CD1c-positive myeloid dendritic cell (primary cell): ENCODE data around the gene TMEM120B.

Experiments
- DNase-seq: peaks from one replicate; pipeline ENCODE4 v3.0.0-alpha.2; 2016; ENCODE audit errors: extremely low spot score

Gene TMEM120B

GRCh38 chr12:121804417-121805111 lies 92.0 kb downstream of the TMEM120B start:
- DNase-seq, result peak; percentile 66

GRCh38 chr12:121805171-121806008 lies 92.8 kb downstream of the TMEM120B start:
- DNase-seq, result no peak

- DNase-seq, result peak; percentile 23
Observed at GRCh38 chr12:121806009-121806545, 93.5 kb downstream of the TMEM120B start.

DNA sequence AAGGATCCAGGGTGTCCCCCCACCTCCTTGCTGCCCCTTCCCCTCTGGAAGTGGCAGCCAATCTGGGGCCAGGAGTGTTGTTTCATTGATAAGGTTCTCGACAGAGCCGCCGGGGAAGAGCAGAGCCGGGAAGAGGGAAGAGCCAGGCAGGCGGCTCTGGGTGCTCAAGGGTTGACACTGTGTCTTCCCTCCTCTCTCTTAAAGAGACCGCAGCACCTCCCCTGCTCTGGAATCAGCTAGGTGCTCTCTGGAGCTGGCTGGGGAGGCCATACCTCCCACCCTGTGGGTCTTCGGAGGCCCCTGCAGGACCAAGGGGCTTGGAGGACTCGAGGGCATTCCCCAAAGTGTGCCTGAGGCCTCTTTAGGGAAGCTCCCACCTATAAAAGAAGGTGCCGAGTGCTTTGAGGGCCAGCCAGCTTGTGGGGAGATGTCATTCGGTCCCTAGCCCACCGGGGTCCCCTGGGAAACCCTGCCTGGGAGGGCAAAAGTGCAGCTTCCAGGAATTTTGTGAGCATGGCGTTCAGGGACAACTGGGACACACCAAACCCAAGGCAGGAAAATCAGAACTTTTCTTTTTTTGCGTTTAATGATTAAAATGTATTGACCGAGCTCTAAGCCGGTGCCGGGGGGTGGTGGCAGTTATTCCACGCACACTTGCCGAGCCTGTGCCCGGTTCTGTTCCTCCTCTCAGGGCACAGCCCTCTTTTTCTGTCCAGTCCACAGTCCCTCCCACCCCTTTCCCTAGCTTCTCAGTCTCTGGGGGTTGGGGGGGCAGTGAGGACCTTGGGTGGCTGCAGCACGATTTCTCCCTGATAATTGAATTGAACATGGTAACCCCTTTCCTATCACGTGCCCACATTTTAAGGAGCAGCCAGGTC lies 94.2 kb downstream of the TMEM120B start:
- DNase-seq, result no peak

DNA sequence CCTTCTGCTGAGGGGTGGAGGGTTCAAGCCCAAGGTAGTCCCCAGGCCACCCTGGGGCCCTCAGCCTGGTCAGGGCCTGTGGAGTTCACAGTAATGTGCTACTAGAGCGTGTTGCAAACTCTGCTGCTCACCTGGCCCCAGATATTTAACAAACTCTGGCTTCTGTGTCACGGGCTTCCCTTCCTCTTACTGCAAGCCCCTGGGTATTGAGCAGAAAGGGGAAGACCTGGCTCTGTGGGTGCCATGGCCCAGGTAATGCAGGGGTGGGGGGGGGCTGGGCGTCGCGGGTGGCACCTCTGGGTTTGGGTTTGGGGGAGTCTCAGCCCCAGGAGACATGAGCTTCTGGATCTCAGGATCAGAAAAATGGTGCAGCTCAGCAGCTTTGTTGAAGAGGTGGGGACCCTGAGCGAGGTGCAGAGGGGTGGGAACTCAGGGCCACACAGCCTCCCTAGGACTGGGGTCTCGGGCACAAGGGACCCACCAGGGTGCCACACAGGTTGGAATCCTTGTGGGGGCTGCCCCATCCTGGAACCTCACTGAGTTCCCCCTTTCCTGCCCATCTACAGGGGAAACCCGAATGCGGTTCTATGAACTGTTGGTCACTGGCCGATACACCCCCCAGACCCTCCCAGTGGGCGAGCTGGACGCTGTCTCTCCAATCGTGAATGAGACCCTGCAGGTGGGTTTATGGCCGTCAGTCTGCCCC lies 95.2 kb downstream of the TMEM120B start:
- DNase-seq, result no peak

DNA sequence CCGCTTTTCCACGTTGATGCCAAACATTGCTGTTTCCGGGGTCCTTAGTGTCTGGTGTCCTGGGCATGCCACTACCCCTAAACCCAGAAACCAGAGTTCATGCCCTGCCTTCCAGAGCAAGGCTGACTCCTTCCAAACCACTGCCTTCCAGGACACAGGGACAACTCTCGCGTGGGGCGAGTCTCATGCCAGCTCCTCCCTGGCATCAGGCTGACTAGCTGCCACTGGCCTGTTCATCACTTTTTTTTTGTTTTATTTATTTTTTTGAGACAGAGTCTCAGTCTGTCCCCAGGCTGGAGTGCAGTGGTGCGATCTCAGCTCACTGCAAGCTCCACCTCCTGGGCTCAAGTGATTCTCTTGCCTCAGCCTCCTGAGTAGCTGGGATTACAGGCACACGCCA lies 96.1 kb downstream of the TMEM120B start:
- DNase-seq, result no peak

DNA sequence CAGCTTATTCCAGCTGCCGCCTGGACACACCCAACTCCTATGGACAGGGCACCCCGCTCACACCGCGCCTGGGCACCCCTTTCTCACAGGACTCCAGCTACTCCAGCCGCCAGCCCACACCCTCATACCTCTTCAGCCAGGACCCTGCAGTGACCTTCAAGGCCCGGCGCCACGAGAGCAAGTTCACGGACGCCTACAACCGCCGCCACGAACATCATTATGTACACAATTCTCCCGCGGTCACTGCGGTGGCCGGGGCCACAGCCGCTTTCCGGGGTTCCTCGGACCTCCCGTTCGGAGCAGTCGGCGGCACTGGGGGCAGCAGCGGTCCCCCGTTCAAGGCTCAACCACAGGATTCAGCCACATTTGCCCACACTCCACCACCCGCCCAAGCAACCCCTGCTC lies 97.2 kb downstream of the TMEM120B start:
- DNase-seq, result no peak

GRCh38 chr12:121810234-121810817 lies 97.8 kb downstream of the TMEM120B start:
- no peak for DNase-seq

GRCh38 chr12:121810833-121811433 lies 98.4 kb downstream of the TMEM120B start:
- DNase-seq, result peak; percentile 26

DNA sequence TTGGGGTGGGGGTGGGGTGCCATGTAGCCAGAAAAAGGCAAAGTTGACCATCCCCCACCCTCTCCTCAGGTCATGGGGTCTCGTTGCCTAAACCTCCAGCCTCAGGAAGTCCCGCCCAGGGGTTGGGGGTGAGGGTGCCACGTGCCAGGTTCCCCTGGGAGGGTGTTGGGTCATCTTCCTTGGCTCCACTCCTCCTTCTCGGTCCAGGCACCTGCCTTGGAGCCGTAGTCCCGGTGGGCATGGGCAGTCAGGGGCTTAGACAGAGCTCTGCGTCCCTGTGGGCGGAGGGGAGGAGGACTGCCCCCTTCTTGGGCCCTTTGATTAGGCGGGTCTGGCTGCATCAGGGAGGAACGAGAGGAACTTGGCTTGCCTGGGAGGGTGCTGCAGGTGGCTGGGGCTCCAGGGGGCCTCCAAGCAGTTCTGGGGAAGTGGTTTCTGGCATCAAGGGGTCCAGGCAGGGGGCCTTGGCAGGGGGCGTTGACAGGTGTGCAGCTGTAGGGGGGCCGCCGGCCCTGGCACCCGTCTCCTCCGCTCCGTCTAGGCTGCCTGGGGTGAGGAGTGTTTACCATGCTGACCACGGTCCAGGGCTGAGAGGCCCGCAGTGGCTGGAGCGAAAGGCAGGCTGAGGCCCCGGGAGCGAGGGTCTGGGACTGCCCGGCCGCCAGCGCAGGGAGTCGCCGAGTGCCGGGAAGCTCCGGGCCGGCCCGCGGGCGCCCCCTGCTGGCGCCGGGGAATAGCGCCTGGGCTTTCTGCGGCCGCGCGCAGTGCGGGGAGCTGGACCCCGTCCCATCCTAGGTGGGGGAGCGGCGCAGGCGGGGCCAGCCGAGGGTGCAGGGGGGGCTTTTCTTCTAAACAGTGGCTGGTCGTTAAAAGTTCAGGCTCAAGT lies 99.1 kb downstream of the TMEM120B start:
- DNase-seq, result peak; percentile 82

DNA sequence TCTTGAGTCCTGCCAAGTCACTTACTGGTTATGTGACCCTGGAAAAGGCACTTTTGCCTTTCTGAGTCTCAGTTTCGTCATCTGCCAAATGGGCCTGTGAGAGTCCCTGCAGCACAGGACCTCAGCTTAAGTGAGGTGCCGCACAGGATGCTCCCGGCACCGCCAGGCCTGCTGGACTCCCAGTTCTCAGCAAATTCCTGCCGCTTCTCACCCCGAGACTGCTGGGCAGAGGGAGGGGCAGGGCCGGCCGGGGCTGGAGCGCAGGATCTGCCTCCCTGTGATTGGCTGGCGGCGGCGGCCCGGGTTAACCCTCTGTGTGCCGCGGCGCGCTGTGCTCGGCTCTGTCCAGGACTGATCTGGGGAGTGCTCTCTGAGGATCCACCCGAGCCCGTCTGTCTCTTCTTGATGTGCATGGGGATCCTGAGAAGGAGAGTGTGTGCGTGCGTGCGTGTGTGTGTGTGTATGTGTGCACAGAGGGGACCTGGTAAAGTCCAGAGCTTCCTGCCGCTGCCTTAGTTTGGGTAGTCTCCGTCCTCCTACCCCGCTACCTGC lies 99.8 kb downstream of the TMEM120B start:
- DNase-seq, result peak; percentile 31

- DNase-seq, result peak; percentile 21
Observed at GRCh38 chr12:121812921-121813896, 100.7 kb downstream of the TMEM120B start.

GRCh38 chr12:121813951-121814350 lies 101.4 kb downstream of the TMEM120B start:
- no peak for DNase-seq

GRCh38 chr12:121814429-121815119 lies 102.0 kb downstream of the TMEM120B start:
- no peak for DNase-seq

GRCh38 chr12:121815263-121815662 lies 102.7 kb downstream of the TMEM120B start:
- DNase-seq, result no peak

GRCh38 chr12:121816925-121817647 lies 104.5 kb downstream of the TMEM120B start:
- no peak for DNase-seq

GRCh38 chr12:121817648-121818043 lies 105.1 kb downstream of the TMEM120B start:
- no peak for DNase-seq
